Activated T-cell treated with anti-CD3 and anti-CD28 coated beads for 1 hour (primary cell): ENCODE measurements around the gene PTF1A.

Experiments used
- DNase-seq: peaks from one replicate; pipeline ENCODE4 v3.0.0-alpha.2; 2020; ENCODE audit warnings: low read depth

The PTF1A gene

GRCh38 chr10:23191764-23192711 is at the start of gene PTF1A:
Gene PTF1A (plus strand): TSS chr10:23192312. CDS start chr10:23192531, 219 bp downstream.
- no peak for DNase-seq

- no peak for DNase-seq
These were observed 45.9 kb upstream of the PTF1A start for GRCh38 chr10:23146258-23146657.

GRCh38 chr10:23147035-23147434 is 45.1 kb upstream of the PTF1A start:
- no peak for DNase-seq

- no peak for DNase-seq
These were observed 43.9 kb upstream of the PTF1A start for GRCh38 chr10:23148214-23148613.

GRCh38 chr10:23150091-23150490 is 42.0 kb upstream of the PTF1A start:
- DNase-seq = no peak

GRCh38 chr10:23150610-23151009 is 41.5 kb upstream of the PTF1A start:
- no peak for DNase-seq

- no peak for DNase-seq
These were observed 41.0 kb upstream of the PTF1A start for GRCh38 chr10:23151071-23151470.

GRCh38 chr10:23155169-23155568 is 36.9 kb upstream of the PTF1A start:
- no peak for DNase-seq

GRCh38 chr10:23156447-23157150 is 35.5 kb upstream of the PTF1A start:
- no peak for DNase-seq

- no peak for DNase-seq
These were observed 34.9 kb upstream of the PTF1A start for GRCh38 chr10:23157239-23157681.

- DNase-seq = no peak
These were observed 34.3 kb upstream of the PTF1A start for GRCh38 chr10:23157691-23158369.

- peak; percentile 4 for DNase-seq
These were observed 33.7 kb upstream of the PTF1A start for GRCh38 chr10:23158370-23158769.

GRCh38 chr10:23171232-23171876 is 20.8 kb upstream of the PTF1A start:
- DNase-seq = no peak

GRCh38 chr10:23172429-23173213 is 19.5 kb upstream of the PTF1A start:
- no peak for DNase-seq

GRCh38 chr10:23173214-23174073 is 18.7 kb upstream of the PTF1A start:
- DNase-seq = no peak

- no peak for DNase-seq
These were observed 17.8 kb upstream of the PTF1A start for GRCh38 chr10:23174074-23174976.

GRCh38 chr10:23174977-23175512 is 17.1 kb upstream of the PTF1A start:
- DNase-seq = no peak

GRCh38 chr10:23186178-23186577 is 5.9 kb upstream of the PTF1A start:
- no peak for DNase-seq

GRCh38 chr10:23186697-23187096 is 5.4 kb upstream of the PTF1A start:
- no peak for DNase-seq
